T-helper 1 cell treated with Interleukin-12 subunit alpha and Interleukin-12 subunit beta and Interleukin-4 antibody, amounts not matched to agents 30 μg/mL and 1 μg/mL, for 36 hours (primary cell): ENCODE data around the gene OMP.
A peak's percentile ranks its signal among the peaks of the same experiment; 100 is the strongest.

Source experiments
- H3K27ac Mint-ChIP-seq: one replicate; pipeline ENCODE4 v1.8.0; 2021; ENCODE audit warnings: mild to moderate bottlenecking, mixed read lengths
- H3K27me3 Mint-ChIP-seq: one replicate; pipeline ENCODE4 v1.8.0; 2021; ENCODE audit warnings: low read depth, mixed read lengths
- H3K36me3 Mint-ChIP-seq: one replicate; pipeline ENCODE4 v1.8.0; 2021; ENCODE audit warnings: low read depth, mixed read lengths
- H3K4me1 Mint-ChIP-seq: one replicate; pipeline ENCODE4 v1.8.0; 2021; ENCODE audit warnings: low read depth, mixed read lengths
- H3K4me3 Mint-ChIP-seq: one replicate; pipeline ENCODE4 v1.8.0; 2021; ENCODE audit warnings: mild to moderate bottlenecking, moderate library complexity, mixed read lengths
- H3K9me3 Mint-ChIP-seq: one replicate; pipeline ENCODE4 v1.8.0; 2021; ENCODE audit warnings: mixed read lengths

The OMP gene

DNA sequence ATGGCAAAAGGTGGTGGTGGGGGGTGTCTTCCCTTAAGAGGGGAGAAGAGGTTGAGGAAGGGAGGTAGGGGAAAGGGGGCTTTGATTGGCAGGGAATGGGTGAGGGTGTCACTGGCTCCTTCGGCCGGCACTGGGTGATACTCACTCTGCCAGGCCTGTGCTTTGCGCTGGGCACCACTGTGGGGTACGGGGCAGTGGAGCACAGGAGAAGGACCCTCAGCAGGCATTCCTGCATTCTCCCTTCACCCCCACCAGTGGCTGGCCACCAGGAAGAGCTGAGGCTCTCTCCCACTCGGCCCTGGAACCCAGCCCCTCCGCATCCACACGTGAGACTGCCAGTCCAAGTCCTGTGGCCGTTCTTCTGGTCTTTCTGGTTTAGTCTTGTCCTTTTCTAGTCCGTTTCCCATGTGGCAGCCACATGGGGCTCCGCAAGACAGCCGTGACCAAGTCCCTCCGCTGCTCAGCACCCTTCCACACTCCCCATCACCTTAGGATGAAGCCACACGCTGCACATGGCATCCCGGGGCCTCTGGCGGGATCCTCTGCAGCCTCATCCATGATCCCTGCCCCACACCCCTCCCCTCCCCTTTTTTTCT lies 27.9 kb upstream of the OMP start:
- Mint-ChIP-seq H3K4me1 (peaks cover 18% of the 10 kb centered on the region), H3K27me3 (peaks cover 29% of the 10 kb centered on the region), H3K36me3 (no peaks in the 10 kb centered on the region), H3K9me3 (no peaks in the 10 kb centered on the region), H3K4me3 (no peak overlapping the region), H3K27ac (no peak overlapping the region)

DNA sequence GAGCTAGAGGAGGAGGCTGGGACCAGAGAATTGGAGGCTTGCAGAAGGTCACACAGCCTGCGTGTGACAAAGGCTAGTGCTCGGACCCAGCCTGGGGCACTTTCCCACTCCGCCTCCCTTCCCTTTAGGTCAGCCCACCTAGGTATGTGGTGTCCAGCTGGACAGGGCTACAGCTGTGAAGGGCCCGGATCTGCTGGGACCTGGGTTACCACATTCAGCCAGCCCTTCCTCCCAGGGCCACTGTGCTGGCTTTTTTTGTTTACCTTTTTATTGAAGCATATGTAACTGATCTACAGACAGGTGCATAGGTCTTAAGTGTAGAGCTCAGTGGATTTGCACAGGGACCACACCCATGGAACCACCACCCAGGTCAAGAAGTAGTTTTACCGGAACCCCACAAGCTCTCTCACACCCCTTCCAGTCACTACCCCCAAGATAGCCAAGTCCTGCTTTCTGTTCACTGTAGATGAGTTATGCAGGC lies 27.2 kb upstream of the OMP start:
- Mint-ChIP-seq H3K9me3 (no peaks in the 10 kb centered on the region), H3K27ac (no peak overlapping the region), H3K27me3 (peaks cover 29% of the 10 kb centered on the region), H3K4me3 (no peak overlapping the region), H3K36me3 (no peaks in the 10 kb centered on the region), H3K4me1 (peaks cover 18% of the 10 kb centered on the region)

DNA sequence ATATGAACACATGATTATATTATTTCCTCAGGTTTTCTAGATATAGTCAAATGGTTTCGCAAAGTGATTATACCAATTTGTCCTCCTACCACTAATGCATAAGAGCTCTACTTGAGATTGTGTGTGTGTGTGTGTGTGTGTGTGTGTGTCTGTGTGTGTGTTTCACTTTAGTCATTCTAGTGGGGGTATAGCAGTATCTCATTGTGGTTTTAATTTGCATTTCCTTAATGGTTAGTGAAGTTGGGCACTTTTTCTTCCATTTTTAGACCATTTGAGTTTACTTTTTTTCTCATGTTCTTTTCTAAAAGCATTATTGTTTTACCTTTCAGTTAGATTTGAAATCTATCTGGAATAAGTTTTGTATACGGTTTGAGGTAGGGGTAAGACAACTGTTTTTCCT lies 23.0 kb upstream of the OMP start:
- Mint-ChIP-seq H3K4me3 (no peak overlapping the region), H3K9me3 (no peaks in the 10 kb centered on the region), H3K27ac (no peak overlapping the region), H3K36me3 (no peaks in the 10 kb centered on the region), H3K4me1 (peaks cover 10% of the 10 kb centered on the region), H3K27me3 (peaks cover 22% of the 10 kb centered on the region)

DNA sequence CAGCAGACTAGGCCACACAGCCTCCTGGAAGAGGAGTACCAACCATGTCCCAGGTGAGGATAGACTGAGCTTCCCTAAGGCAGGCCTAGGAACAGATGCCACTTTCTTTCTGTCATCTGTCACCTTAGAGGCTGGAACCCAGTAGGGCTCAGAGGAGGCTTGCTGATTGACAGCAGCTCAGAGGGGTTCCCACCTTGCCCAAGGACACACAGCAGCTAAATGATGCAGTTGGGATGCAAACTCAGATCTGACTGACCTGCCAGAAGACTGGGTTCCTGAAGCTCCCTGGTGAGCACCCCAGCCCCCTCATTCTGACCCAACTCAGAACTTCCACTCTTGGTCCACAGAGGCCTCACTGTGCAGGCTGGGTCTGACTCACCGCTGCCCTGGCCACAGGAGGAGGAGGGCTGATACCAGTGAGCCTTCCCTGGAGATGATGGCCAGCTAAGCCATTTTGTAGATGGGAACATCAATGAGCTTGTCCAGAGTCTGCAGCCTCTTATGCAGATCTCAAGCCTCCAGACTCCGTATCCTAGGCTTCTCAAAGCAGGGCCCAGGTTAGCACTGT lies 21.9 kb upstream of the OMP start:
- H3K4me3 Mint-ChIP-seq: no peak overlapping the region
- no peak overlapping the region for H3K27ac Mint-ChIP-seq
- H3K4me1 Mint-ChIP-seq: peaks cover 10% of the 10 kb centered on the region
- peaks cover 22% of the 10 kb centered on the region for H3K27me3 Mint-ChIP-seq
- H3K9me3 Mint-ChIP-seq: no peaks in the 10 kb centered on the region
- H3K36me3 Mint-ChIP-seq: no peaks in the 10 kb centered on the region

DNA sequence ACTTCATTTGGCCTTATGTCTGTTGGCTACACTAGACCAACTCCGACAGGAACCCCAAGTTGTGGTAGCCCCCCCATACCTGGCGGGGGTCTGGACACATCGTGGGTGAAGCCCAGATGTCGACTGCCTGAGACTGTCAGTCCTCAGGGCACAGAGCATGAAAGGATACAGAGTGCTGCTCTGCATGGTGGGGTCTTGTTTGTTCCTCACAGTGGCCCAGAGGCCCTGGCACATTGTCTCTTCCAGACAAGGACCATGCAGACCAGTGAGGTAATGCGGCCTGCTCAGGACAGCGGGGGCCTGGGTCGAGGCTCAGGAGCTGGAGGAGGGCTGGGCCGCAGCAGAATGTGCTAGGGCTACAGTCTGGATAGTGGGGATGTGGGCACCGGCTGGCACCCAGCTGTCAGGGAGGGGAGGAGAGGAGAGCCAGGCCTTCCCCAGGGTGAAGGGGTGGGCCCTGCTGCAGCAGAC lies 21.2 kb upstream of the OMP start:
- no peak overlapping the region for H3K27ac Mint-ChIP-seq
- H3K4me1 Mint-ChIP-seq: peaks cover 10% of the 10 kb centered on the region
- H3K27me3 Mint-ChIP-seq: peaks cover 20% of the 10 kb centered on the region
- H3K9me3 Mint-ChIP-seq: no peaks in the 10 kb centered on the region
- H3K36me3 Mint-ChIP-seq: no peaks in the 10 kb centered on the region
- no peak overlapping the region for H3K4me3 Mint-ChIP-seq

DNA sequence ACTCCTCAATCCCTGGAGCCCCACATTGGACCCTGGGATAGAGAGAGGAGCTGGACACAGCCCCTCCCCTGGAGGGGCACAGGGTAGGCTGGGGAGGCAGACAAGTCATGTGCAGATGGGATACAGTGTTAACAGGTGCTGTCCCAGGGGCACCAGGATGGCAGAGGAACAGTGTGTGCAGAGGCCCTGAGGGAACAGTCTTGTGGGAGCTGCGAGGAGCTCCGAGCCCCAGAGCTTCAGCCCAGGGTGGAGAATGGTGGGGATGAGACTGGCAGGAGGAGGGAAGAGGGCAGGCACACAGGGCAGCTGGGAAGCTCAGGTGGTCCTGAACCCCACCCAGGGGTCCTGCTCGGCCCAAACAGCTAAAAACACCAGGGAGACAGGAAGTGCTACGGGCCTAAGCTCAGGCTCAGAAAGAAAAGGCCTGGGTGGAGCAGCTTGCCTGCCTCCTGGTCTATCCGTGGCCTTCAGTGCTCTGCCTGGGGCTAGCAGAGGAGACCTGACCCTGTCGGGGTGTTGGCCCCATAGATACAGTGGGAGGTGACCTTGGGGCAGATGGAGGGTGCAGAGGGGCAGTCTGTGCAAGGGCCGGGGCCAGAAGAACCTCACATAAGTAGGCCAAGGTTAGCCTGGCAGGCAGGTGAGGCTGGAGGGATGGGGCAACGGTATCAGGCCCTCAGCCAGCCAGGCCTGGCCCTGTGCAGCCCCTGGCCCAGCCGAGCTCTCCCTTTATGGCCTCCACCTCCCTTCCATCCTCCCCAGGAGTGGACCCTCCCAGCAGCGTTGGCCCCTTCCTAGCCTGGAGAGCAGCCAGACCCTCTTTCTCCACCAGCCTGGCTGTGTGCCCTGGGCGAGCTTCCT lies 20.4 kb upstream of the OMP start:
- Mint-ChIP-seq H3K9me3 (no peaks in the 10 kb centered on the region), H3K4me3 (peak overlapping the region; percentile 76), H3K27me3 (peaks cover 17% of the 10 kb centered on the region), H3K4me1 (peaks cover 10% of the 10 kb centered on the region), H3K36me3 (no peaks in the 10 kb centered on the region), H3K27ac (peak overlapping the region; percentile 95)

DNA sequence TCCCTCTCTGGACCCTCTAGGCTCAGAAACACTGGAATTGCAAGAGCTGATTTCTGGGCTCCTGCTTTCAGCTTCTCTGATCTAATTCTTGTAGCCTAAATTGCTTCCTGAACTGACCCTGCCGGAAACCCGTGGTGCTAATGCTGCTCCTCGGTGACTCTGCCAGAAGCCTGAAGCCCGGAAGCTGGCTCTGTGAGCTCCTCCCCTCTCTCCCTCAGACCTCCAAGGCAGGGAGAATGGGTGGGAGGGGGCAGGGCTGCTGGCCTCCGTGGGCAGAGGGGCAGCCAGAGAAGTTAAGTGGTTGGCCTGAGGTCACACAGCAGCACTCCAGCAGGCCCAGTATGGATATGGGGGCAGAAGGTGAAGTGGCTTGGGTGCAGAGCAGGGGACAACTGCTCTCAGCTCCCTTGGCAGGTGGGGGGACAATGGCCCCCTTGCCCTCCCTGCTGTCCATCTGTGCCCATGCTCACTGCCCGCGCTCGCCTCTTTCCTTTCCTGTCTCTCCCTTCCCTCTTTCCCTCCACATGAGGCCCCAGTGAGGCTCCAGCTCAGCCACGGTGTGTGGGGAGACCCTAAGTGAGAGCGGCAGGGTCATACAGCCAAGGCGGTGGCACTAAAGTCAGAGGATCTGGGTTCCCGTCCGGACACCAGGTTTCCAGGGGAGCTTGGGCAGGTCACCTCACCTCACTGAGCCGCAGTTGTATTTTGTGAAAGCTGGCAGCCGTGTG lies 19.6 kb upstream of the OMP start:
- Mint-ChIP-seq H3K4me1 (peaks cover 10% of the 10 kb centered on the region), H3K36me3 (no peaks in the 10 kb centered on the region), H3K27me3 (peaks cover 13% of the 10 kb centered on the region), H3K27ac (peak overlapping the region; percentile 95), H3K9me3 (no peaks in the 10 kb centered on the region), H3K4me3 (peak overlapping the region; percentile 76)

DNA sequence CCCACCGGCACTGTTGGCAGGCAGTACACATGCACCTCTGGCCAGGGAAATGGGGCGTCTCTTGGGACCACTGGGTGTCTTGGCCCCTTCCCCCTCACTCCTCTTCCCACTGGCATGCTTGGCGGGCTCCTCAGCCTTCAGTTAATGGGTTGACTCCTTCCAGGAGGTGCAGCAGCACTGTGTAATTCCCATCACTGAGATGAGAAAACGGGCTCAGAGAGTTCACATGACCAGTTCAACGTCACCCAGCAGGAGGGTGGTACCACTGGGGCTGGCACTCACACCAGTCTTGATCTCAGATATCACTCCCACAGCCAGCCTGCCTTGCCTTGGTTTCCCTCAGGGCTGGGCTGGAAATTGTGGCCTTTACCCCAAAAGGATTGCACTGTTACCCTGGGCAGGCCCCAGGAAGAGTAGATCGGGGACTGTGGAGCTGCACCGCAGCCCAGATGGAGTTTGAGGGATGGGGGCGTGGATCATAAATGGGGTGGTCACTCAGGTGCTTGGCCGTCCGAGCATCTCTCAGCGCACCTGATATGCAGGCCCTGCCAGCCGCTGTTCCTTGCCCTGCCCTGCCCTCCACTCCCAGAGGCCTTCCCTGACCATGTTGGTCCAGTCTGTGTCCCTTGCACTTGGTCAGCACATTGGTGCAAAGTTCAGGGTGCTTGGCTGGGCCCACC lies 18.9 kb upstream of the OMP start:
- Mint-ChIP-seq H3K4me3 (no peak overlapping the region), H3K9me3 (no peaks in the 10 kb centered on the region), H3K27me3 (peaks cover 6% of the 10 kb centered on the region), H3K27ac (peak overlapping the region; percentile 52), H3K36me3 (no peaks in the 10 kb centered on the region), H3K4me1 (peaks cover 10% of the 10 kb centered on the region)

DNA sequence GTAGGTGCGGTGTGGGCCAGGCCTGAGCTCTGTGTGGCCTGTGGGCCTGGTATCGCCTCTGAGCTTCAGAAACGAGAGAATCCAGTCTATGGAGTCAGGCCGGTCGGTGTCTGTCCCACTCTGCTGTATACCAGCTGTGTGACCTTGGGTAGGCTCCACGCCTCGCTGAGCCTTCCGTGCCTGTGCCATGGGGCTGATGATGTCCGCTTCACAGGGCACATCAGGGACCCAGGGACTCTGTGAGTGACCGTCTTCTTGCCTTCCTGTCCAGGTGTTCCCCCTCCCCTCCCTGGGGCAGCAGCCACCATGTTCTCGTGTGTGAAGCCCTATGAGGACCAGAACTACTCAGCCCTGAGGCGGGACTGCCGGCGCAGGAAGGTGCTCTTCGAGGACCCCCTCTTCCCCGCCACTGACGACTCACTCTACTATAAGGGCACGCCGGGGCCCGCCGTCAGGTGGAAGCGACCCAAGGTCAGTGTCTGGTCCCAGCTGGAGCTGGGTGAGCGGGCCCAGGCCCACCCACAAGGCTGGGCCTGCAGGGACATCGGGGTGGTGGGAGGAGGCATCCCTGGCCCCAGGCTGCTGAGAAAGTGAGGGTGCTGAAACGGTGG lies 18.0 kb upstream of the OMP start:
- H3K36me3 Mint-ChIP-seq: no peaks in the 10 kb centered on the region
- no peaks in the 10 kb centered on the region for H3K9me3 Mint-ChIP-seq
- no peak overlapping the region for H3K27ac Mint-ChIP-seq
- no peaks in the 10 kb centered on the region for H3K27me3 Mint-ChIP-seq
- H3K4me1 Mint-ChIP-seq: peaks cover 10% of the 10 kb centered on the region
- H3K4me3 Mint-ChIP-seq: no peak overlapping the region

DNA sequence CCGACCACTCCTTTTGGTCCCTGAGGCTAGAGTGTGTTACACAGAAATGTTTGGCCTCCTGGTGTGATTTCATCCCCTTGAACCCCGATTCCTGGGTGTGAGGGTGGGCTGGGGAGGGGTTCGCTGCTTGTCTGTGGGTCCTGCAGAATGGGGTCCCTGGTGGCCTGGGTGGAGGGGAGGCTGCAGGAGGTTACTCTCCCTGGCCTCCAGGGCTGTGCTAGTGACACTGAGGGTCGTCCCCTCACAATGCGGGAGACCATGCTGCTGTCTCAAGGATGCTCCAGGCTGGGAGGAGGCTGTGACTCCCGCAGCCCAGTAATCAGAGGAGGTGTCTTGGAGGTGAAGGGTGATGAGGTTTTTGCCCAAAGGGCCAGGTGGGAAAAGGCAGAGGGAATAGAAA lies 17.0 kb upstream of the OMP start:
- no peaks in the 10 kb centered on the region for H3K9me3 Mint-ChIP-seq
- H3K4me1 Mint-ChIP-seq: peaks cover 10% of the 10 kb centered on the region
- H3K36me3 Mint-ChIP-seq: no peaks in the 10 kb centered on the region
- H3K4me3 Mint-ChIP-seq: no peak overlapping the region
- no peak overlapping the region for H3K27ac Mint-ChIP-seq
- H3K27me3 Mint-ChIP-seq: no peaks in the 10 kb centered on the region

DNA sequence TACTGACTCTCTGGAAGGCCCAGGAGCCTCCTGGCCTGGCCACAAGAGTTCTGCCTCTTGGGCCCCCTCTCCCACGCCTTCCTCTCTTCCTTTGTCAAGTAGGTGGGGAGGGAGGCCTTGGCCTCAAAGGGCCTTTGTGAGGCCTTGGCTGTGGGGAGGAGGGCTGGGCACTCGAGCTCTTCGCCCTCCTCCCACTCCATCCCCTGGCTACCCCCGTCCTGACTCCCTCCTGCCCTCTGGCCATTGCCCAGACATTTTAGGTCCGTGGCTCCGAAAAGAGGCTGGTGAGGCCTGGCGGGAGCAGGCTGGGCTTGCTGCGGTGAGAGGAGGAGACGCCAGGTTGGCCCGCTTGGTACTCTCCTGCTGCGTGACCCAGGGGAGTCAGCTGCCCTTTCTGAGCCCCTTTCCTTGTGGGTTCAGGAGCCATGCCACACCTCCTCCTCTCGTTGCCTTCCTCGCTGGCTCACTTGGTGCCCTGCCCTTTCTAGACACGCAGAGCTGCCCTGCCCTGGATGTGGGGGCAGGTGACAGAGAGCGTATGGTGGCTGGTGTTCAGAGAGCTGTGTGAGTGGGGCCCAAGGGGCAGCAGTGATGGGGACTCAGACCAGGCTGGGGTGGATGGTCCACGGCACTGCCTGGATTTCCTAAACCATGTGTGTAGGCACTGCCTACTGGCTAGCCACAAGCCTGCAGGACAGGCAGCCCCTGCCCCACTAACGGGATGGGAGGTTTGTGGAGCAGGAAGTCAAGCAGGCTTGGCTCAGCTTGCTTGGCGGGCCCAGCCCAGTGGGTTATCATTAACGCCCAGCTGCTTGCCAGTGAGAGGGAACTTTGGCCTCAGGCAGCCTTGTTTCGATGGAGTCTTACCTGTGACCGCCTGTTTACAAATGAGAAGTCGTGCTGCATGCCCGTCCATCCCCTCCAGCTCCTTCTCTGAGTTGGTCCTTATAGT lies 15.8 kb upstream of the OMP start:
- peaks cover 13% of the 10 kb centered on the region for H3K4me1 Mint-ChIP-seq
- H3K9me3 Mint-ChIP-seq: no peaks in the 10 kb centered on the region
- H3K36me3 Mint-ChIP-seq: no peaks in the 10 kb centered on the region
- H3K4me3 Mint-ChIP-seq: no peak overlapping the region
- H3K27me3 Mint-ChIP-seq: no peaks in the 10 kb centered on the region
- H3K27ac Mint-ChIP-seq: no peak overlapping the region

DNA sequence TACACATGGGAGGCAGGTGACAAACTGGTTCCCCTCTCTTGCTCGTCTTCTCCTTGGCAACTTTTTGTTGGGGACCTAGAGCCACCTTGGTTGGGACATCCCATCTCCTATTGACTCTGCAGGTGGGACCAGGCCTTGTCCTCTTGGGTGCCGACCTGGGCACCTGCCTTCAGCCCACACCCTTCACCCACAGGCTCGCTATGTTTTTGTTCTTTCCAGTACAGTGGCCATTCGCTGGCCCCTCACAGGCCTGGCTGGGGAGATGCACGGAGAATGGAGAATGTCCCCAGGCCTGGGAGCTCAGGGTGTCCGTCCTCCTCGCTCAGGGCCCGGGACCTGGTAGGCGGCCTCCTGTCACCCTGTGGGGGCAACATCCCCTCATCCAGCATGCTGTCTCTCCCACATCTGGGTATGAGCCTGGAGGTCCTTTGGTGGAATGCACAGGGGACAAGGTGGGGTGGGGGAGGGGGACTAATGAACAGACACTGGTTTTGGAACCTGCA lies 14.9 kb upstream of the OMP start:
- no peaks in the 10 kb centered on the region for H3K9me3 Mint-ChIP-seq
- no peaks in the 10 kb centered on the region for H3K27me3 Mint-ChIP-seq
- H3K36me3 Mint-ChIP-seq: no peaks in the 10 kb centered on the region
- peaks cover 5% of the 10 kb centered on the region for H3K4me1 Mint-ChIP-seq
- H3K4me3 Mint-ChIP-seq: no peak overlapping the region
- no peak overlapping the region for H3K27ac Mint-ChIP-seq
